ENCODE results near the gene IFITM10. TPM values are rescaled to one million over a fixed set of nuclear protein-coding genes. Genes with fewer than 3 reads are reported as not detected.
A peak's percentile ranks its signal among the peaks of the same experiment; 100 is the strongest.

The IFITM10 gene
- total RNA-seq, 4 donors from 2014 or later = 0.88 to 5.0 (median 3.4) TPM

DNA sequence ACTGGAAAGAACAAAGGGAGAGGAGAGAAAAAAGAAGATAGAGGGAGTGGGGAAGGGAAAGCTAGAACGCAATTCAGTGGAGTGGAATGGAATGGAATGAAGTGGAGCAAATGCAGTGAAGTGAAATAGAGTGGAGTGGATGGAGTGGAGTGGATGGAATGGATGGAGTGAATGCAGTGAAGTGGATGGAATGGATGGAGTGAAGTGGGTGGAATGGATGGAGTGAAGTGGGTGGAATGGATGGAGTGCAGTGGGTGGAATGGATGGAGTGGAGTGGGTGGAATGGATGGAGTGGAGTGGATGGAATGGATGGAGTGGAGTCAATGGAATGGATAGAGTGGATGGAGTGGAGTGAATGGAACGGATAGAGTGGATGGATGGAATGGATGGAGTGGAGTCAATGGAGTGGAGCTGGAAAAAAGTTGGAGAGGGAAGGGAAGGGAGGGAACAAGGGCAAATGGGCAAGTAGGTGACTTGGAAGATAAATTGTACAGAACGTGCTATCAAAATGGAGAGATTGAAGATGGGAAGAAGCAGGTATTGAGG is 13.9 kb downstream of the IFITM10 start:
- Histone ChIP-seq H3K9me3 (no peaks in the 10 kb centered on the region), H3K27me3 (no peaks in the 10 kb centered on the region), H3K27ac (no peak overlapping the region), H3K36me3 (no peaks in the 10 kb centered on the region), H3K4me1 (no peaks in the 10 kb centered on the region), H3K4me3 (no peak overlapping the region)
- peak in 1 of 3 donors; percentile 2 for DNase-seq
- TF ChIP-seq, protein P1, sequence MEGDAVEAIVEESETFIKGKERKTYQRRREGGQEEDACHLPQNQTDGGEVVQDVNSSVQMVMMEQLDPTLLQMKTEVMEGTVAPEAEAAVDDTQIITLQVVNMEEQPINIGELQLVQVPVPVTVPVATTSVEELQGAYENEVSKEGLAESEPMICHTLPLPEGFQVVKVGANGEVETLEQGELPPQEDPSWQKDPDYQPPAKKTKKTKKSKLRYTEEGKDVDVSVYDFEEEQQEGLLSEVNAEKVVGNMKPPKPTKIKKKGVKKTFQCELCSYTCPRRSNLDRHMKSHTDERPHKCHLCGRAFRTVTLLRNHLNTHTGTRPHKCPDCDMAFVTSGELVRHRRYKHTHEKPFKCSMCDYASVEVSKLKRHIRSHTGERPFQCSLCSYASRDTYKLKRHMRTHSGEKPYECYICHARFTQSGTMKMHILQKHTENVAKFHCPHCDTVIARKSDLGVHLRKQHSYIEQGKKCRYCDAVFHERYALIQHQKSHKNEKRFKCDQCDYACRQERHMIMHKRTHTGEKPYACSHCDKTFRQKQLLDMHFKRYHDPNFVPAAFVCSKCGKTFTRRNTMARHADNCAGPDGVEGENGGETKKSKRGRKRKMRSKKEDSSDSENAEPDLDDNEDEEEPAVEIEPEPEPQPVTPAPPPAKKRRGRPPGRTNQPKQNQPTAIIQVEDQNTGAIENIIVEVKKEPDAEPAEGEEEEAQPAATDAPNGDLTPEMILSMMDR (IDR thresholded peaks at IDR 0.05) = no peak
- TF ChIP-seq POLR2A (IDR thresholded peaks at IDR 0.05) = no peak

DNA sequence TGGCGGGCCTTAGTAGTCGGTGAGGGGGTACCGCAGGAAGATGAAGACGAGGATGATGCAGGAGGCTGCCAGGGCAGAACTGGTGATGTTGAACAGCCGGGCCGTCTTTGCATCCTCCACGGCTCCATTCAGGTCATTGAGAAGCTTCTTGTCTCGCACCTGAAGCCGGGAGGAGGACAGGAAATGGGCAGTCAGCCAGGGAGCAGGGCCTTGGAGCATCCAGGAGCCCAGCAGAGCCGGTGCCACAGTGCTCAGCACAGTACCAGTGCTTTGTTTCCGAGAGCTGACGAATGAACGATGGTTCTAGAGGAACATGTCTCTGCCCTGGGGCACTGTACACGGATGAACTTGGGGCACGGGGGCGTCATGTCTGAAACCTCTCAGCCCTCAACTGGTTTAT is 15.1 kb downstream of the IFITM10 start:
- H3K27me3 ChIP-seq = no peaks in the 10 kb centered on the region
- H3K4me3 ChIP-seq = no peak overlapping the region
- TF ChIP-seq, protein P1 (IDR thresholded peaks at IDR 0.05) = no peak
- TF ChIP-seq POLR2A (IDR thresholded peaks at IDR 0.05) = no peak
- DNase-seq = no peak
- no peak overlapping the region for H3K27ac ChIP-seq
- H3K4me1 ChIP-seq = no peaks in the 10 kb centered on the region
- H3K36me3 ChIP-seq = no peaks in the 10 kb centered on the region
- no peaks in the 10 kb centered on the region for H3K9me3 ChIP-seq

DNA sequence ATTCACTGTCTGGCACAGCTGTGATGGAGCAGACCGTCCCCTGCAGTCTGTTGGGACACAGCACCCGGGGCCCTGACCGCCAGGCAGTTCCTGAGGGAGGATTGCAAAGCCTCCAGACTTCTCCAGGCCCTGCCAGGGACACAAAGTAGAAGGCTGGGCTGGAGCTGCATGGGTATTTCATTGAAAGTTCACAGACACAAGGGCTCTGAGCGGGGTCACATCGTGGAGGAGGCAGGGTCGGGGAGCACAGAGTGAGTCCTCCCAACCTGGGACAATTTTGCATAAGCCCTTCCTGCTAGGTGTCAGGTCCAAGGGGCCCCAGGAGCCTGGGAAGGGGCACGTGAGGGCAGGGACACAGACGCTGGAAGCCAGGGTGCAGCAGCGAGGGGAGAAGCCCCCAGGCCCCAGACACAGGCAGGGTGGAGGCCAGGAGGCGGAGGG is 15.7 kb downstream of the IFITM10 start:
- peak in 1 of 3 donors; percentile 44 for DNase-seq
- Histone ChIP-seq H3K36me3 (no peaks in the 10 kb centered on the region), H3K27ac (no peak overlapping the region), H3K9me3 (no peaks in the 10 kb centered on the region), H3K4me3 (no peak overlapping the region), H3K4me1 (no peaks in the 10 kb centered on the region), H3K27me3 (no peaks in the 10 kb centered on the region)
- no peak for TF ChIP-seq POLR2A (IDR thresholded peaks at IDR 0.05)

DNA sequence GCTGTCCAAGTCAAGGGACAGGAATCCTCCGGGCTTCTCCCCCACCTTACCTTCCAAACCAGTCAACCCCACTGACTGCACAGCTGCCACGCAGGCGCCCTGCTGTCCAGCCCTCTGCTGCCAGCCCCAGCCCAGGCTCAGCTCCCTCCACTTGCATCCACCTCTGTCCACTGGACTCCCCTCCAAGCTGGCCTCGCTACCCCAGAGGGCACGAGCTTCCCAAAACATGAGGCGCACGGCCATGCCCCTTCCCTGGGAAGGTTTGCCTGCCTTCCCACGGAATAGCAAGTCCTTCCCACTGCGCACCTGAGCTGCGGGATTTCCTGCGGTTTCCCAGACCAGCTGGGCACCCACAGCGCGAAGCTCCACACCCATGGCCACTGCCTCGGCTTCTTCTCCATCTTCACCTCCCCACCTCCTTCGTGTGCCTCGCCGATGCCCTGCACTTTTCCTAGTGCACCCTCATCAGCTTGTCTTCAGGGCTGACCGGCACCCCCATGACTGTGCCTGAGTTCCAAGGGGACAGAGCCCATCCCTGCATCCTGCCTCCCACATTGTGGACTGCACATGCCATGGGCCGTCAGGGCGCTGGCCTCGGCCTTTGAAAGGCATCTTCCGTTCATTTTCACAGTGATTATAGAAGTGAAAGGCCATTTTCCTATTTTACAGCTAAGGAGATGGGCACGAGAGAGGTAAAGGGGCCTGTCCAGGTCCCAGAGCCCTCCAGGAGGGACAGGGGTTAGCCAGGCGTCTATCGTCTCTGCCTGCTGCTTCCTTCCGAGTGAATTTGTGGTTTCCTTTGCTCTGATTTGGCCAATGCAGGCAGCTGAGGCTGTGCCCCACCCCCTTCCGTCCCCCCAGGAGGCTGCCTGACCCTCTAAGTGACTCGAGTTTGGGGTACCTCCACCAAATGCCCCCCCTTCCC is 16.4 kb downstream of the IFITM10 start:
- H3K4me1 ChIP-seq = peaks cover 0 to 4% (median 0%) of the 10 kb centered on the region in 4 donors
- H3K9me3 ChIP-seq = no peaks in the 10 kb centered on the region
- H3K27ac ChIP-seq = no peak overlapping the region
- no peak overlapping the region for H3K4me3 ChIP-seq
- DNase-seq = peak in 1 of 3 donors; percentile 43
- no peaks in the 10 kb centered on the region for H3K27me3 ChIP-seq
- TF ChIP-seq POLR2A (IDR thresholded peaks at IDR 0.05) = no peak
- TF ChIP-seq, protein P1 (IDR thresholded peaks at IDR 0.05) = no peak
- no peaks in the 10 kb centered on the region for H3K36me3 ChIP-seq

DNA sequence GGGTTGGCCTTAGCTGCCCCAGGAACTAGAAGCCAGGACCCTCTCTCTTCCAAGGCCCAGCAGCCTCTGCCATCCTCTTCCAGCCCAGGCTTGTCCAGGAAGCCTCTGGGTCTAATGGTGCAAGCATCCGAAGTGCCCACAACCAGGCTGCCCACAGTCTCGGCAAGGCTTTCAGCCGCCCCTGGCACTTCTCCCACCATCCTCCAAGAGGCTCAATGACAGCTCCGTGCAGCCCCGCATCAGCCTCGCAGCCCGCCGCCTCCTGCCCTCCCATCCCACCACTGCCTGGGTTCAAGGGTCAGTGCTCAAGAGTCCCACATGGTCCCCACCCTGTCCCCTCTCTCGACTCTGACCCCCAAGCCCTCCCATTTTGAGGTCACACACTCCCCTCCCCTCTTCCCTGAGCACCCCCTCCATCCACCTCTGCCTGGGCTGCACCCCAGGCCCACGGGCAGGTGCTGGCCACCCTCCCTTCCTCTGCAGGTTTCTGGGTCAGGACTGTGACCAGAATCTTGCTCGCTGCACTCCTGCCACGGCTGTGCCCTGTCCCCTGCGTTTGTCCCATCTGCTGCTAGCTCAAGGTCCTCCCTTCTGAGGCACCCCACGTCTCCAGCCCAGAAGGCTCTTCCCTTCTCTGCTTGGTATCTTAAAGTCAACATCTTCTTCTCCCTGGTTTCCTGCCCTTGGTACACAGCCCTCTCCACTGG is 17.2 kb downstream of the IFITM10 start:
- peak in 1 of 3 donors; percentile 37 for DNase-seq
- Histone ChIP-seq H3K9me3 (no peaks in the 10 kb centered on the region), H3K27me3 (no peaks in the 10 kb centered on the region), H3K36me3 (no peaks in the 10 kb centered on the region), H3K27ac (no peak overlapping the region), H3K4me3 (no peak overlapping the region), H3K4me1 (peaks cover 0 to 4% (median 0%) of the 10 kb centered on the region in 4 donors)
- no peak for TF ChIP-seq POLR2A (IDR thresholded peaks at IDR 0.05)
- TF ChIP-seq, protein P1 (IDR thresholded peaks at IDR 0.05) = no peak
